Mucosa of rectum (tissue), 2 donors: Measurements from ENCODE around the gene MATN4.

ENCODE experiments used
- H3K27ac ChIP-seq, 2 donors: one replicate each; pipeline ENCODE4 v1.7.0; 2013; ENCODE audit warnings: inconsistent platforms in 2 of 2, low read depth in 2 of 2, low read length in 2 of 2
- H3K27me3 ChIP-seq, 2 donors: one replicate each; pipeline ENCODE4 v1.7.0; 2013; ENCODE audit warnings: low read length in 2 of 2; ENCODE audit not compliant: control insufficient read depth in 2 of 2, insufficient read depth in 2 of 2
- H3K36me3 ChIP-seq, 2 donors: one replicate each; pipeline ENCODE4 v1.7.0; 2013; ENCODE audit warnings: low read length in 2 of 2; ENCODE audit not compliant: control insufficient read depth in 2 of 2, insufficient read depth in 2 of 2
- H3K4me1 ChIP-seq, 2 donors: one replicate each; pipeline ENCODE4 v1.7.0; 2013; ENCODE audit warnings: low read length in 2 of 2, mild to moderate bottlenecking in 1 of 2; ENCODE audit not compliant: control insufficient read depth in 2 of 2, insufficient read depth in 2 of 2
- H3K4me3 ChIP-seq, 2 donors: one replicate each; pipeline ENCODE4 v1.7.0; 2013; ENCODE audit warnings: low read length in 2 of 2
- H3K9ac ChIP-seq, 2 donors: one replicate each; pipeline ENCODE4 v1.7.0; 2013; ENCODE audit warnings: low read length in 2 of 2, low read depth in 1 of 2, mild to moderate bottlenecking in 1 of 2
- H3K9me3 ChIP-seq, 2 donors: one replicate each; pipeline ENCODE4 v1.7.0; 2013; ENCODE audit warnings: low read length in 2 of 2; ENCODE audit not compliant: control insufficient read depth in 2 of 2
- donor health status: healthy.
- donor health status: Normal muscosa, but diverticular disease.

The MATN4 gene

DNA sequence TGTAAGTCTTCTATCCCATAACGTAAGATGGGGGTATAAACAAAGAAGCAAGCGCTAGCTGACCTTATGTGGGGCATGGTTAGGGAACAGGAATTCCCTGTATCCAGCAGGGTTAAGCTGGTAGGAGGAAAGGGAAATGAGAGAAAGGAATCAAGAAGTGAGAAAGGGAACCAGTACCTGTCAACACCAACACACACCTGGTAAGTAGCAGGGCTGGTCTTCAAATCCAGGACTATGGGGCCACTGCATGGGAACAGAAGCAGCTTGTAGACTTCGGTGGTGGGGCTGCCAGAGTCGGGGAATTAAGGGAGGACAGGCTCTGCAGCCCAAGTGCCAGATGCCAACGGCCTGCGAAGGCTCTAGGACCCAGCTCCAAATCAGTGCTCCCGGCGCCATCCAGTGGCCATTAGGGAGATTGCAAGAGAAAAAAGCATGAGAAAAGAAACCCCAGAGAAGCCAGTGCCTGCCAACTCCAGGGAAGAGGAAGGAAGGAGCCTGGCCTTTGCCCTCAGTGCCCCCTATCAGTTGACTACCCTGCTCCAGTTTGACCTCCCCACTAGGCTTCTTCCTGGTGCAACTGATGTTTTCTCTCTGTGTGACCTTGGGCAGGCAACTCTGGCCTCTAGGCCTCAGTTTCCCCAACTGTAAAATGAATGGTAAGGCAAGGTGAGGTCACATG lies 17.3 kb downstream of the MATN4 start:
- H3K4me3 ChIP-seq: no peak overlapping the region
- H3K9me3 ChIP-seq: no peaks in the 10 kb centered on the region
- peaks cover 2 to 4% of the 10 kb centered on the region in 2 donors for H3K27me3 ChIP-seq
- H3K9ac ChIP-seq: no peak overlapping the region
- H3K27ac ChIP-seq: no peak overlapping the region
- H3K36me3 ChIP-seq: no peaks in the 10 kb centered on the region
- H3K4me1 ChIP-seq: peaks cover 0 to 5% of the 10 kb centered on the region in 2 donors

DNA sequence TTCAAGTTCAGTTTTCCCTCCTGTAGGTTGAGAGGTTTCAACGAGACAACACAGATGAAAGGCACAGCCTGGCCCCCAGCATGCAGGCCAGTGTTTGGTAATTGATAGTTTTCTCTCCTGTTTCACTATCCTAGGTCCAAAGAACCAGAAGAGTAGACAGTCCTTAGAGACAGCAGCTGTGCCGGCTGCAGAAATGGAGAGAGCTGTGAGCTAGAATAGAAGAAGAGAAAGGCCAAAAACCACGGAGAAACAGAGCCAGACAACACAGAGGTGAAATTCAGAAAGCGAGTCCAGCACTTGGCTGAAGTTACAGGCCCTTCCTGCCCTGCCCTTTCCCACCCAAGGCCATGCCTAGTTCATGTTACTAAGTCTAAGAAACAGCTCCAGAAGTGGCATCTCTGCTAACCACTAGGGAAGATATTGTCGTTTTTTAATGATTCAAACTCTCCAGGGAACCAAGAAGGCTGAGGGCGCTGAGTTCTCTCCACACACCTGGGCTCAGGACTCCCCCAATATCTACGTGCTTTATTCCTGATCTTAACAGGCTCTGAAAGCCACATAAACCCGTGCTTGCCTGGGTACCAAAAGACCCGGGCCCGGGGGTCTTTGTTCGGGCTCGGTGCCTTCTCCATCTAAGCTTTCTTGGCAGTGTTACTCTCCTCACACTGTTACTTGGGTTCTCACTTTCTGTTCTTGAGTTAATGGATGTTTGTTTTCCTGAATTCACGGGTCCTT lies 18.0 kb downstream of the MATN4 start:
- H3K9ac ChIP-seq: no peak overlapping the region
- H3K36me3 ChIP-seq: no peaks in the 10 kb centered on the region
- H3K9me3 ChIP-seq: no peaks in the 10 kb centered on the region
- H3K4me3 ChIP-seq: no peak overlapping the region
- peaks cover 2 to 4% of the 10 kb centered on the region in 2 donors for H3K27me3 ChIP-seq
- H3K4me1 ChIP-seq: peaks cover 0 to 5% of the 10 kb centered on the region in 2 donors
- H3K27ac ChIP-seq: no peak overlapping the region

DNA sequence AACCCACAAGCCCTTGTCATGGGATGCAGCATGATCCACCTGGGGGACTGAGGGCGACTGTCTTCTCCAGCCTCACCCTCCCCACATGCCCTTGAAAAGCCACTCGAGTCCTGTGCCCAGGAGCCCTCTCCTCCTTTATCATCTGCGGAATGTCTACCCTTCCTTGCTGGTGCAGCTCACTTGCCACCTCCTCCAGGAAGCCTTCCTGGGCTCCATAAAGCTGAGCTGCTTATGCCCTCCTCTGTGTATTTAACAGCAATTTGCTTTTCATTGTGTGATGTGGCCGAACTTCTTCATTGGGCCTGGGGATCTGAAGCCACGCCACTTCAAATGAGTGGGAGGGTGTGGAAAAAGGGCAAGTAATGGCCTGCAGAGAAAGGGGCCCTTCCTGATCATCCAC lies 19.2 kb downstream of the MATN4 start:
- H3K9ac ChIP-seq: no peak overlapping the region
- no peak overlapping the region for H3K4me3 ChIP-seq
- H3K27ac ChIP-seq: no peak overlapping the region

DNA sequence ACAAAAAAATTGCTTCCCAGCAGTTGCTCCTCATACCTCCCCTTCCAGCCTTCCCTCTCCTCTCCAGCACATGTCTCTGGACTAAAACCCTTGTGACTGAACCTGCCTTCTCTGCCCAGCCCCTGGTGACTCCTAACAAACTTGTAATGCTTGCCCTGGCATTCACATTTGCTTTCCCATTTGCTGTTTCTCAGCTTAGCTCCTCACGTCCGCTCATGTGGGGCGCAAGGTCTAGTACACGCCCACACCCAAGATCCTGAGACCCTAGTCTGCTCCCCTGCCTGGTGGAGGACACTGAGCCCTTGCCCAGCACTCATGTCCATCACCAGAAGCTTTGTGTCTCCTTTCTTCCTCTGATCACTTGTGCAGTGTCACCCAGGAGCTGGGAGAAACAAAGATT lies 19.7 kb downstream of the MATN4 start:
- Histone ChIP-seq H3K9me3 (no peaks in the 10 kb centered on the region), H3K36me3 (no peaks in the 10 kb centered on the region), H3K4me1 (peaks cover 0 to 5% of the 10 kb centered on the region in 2 donors), H3K27me3 (peaks cover 2% of the 10 kb centered on the region in 2 donors), H3K9ac (no peak overlapping the region), H3K4me3 (no peak overlapping the region), H3K27ac (no peak overlapping the region)

More for the DNA sequence above, 19.2 kb downstream of the MATN4 start:
- H3K36me3 ChIP-seq: no peaks in the 10 kb centered on the region
- H3K4me1 ChIP-seq: peaks cover 0 to 5% of the 10 kb centered on the region in 2 donors
- H3K9me3 ChIP-seq: no peaks in the 10 kb centered on the region
- peaks cover 2 to 3% of the 10 kb centered on the region in 2 donors for H3K27me3 ChIP-seq

DNA sequence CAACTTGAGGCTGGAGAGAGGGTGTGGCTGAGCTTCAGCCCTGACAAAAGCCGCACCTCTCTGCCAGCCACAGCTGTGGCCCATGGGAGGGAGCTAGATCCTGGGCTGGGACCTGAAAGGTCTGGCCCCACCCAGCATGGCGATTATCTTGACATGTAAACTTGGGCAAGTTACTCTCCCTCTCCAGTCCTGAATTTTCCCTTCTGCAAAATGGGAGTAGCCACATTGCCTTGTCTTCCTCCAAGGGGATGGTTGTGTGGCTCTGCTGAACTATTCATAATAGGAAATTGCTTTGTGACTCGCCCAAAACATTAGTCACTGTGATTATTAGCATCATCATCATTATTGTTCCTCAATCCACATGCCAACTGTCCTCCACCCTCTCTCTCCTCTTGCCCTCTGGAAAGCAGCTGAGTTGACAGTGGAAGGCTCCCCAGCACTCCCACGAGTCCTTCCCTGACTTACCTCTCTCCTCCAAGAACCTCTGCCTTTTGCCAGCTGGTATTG lies 24.5 kb downstream of the MATN4 start:
- Histone ChIP-seq H3K4me1 (no peaks in the 10 kb centered on the region), H3K27me3 (no peaks in the 10 kb centered on the region), H3K9ac (no peak overlapping the region), H3K36me3 (no peaks in the 10 kb centered on the region), H3K27ac (no peak overlapping the region), H3K9me3 (no peaks in the 10 kb centered on the region), H3K4me3 (no peak overlapping the region)

DNA sequence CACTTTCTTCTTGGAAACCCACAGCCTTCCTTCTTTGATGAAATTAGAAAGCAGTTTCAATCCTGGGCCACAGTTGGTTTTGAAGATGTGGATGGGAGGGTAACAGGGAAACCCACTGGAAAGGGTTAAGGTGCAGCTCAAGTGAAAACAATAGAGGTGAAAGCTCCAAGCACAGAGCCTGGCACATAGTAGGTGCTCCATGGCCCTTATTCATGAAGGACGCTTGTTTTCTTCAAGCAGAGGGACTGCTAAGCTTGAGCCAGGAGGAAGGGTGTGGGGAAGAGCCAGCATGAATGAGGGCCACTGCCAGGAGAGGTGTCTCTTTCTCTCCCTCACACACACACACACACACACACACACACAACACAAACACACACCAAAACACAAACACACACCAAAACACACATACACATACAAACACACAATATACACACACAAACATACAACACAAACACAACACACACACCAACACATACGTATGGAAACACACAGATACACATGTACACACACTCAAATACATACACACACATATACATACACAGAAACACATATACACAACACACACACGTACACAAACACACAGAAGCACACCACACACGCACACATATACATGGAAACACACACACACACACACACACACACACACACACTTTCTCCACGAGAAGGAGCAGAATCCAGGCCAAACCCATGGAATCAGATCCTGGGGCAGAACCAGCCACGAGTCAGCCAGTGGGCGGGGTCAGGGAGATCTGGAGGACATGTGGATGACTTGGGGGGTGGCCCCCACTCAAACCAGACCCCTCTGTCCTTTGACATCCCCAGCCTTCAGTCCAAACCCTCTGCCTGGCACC lies 25.2 kb downstream of the MATN4 start:
- Histone ChIP-seq H3K4me1 (no peaks in the 10 kb centered on the region), H3K9me3 (no peaks in the 10 kb centered on the region), H3K9ac (no peak overlapping the region), H3K27me3 (no peaks in the 10 kb centered on the region), H3K36me3 (no peaks in the 10 kb centered on the region), H3K4me3 (no peak overlapping the region), H3K27ac (no peak overlapping the region)

DNA sequence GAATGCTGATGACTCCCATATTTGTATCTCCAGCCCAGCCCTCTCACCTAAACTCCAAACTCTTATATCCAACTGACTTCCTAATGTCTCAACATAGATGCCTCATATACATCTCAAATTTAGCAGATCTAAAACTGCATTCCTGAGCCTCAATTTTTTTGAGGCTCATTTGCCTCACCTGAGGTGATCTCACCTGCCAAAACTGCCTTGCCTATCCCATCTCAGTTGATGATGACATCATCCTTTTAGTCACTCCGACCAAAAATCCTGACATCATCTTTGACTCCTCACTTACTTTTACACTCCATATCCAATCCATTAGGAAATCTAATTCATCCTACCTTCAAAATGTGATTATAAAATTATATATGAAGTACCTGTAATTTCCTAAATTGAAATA lies 28.1 kb downstream of the MATN4 start:
- Histone ChIP-seq H3K27ac (no peak overlapping the region), H3K27me3 (no peaks in the 10 kb centered on the region), H3K4me1 (no peaks in the 10 kb centered on the region), H3K4me3 (no peak overlapping the region), H3K9ac (no peak overlapping the region), H3K36me3 (no peaks in the 10 kb centered on the region), H3K9me3 (no peaks in the 10 kb centered on the region)

DNA sequence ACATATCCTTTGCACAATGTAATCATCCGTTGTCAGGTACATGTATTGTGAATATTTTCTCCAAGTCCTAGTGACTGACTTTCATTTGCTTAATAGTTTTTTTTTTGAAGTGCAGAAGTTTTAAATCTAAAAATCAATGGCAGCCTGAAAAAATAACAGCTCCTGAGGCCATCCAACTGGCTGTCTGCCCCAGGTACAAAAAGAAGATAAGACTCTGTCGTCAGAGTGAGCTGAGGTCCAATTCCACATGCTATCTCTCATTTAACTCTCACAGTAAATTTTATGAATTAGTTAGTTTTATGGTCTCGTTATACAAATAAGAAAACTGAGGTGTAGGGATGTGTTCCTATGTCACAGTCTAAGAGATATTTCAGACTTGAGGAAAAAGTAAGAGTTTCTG lies 32.8 kb downstream of the MATN4 start:
- H3K4me1 ChIP-seq: no peaks in the 10 kb centered on the region
- H3K27me3 ChIP-seq: peaks cover 0 to 2% of the 10 kb centered on the region in 2 donors

DNA sequence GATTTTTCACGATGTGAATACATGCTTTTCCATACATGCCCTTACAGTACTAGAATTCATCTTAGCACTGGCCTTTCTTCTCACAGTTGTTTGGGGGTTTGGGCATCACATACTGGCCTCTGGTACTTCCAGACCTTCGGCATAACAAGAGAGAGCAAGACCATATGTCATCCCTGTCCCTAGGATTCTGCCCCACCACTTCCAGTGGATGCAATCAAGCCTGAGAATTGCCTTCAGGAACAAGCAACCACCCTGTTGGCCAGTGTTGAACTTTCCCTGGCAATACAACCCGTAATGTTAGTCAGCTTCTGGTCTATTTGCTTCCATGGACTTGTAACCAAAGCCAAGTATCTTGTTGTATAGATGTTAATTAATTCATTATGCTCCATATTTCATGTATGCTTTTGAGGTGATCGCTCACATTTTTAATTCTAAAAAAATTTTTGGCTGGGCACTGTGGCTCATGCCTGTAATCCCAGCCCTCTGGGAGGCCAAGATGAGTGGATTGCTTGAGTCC lies 38.3 kb downstream of the MATN4 start:
- H3K9me3 ChIP-seq: no peaks in the 10 kb centered on the region
- peaks cover 0 to 4% of the 10 kb centered on the region in 2 donors for H3K27me3 ChIP-seq
- no peak overlapping the region for H3K9ac ChIP-seq
- H3K4me1 ChIP-seq: no peaks in the 10 kb centered on the region
- no peaks in the 10 kb centered on the region for H3K36me3 ChIP-seq
- H3K4me3 ChIP-seq: no peak overlapping the region
- H3K27ac ChIP-seq: no peak overlapping the region

More for the DNA sequence above, 32.8 kb downstream of the MATN4 start:
- Histone ChIP-seq H3K36me3 (no peaks in the 10 kb centered on the region), H3K27ac (no peak overlapping the region), H3K9me3 (no peaks in the 10 kb centered on the region), H3K4me3 (no peak overlapping the region), H3K9ac (no peak overlapping the region)
